Tibial nerve (tissue), 4 donors: ENCODE results near the gene NDC1.

ENCODE experiments used
- CTCF ChIP-seq, 5 experiments: fragments of 200-600 bp in 3 of 5; fragments of 450-650 bp in 2 of 5; sonication (generic) in 3 of 5; IDR thresholded peaks; one replicate each; pipeline ENCODE4 v1.5.1; 2016 to 2019; ENCODE audit warnings: antibody characterized with exemption in 5 of 5, mild to moderate bottlenecking in 3 of 5, moderate library complexity in 2 of 5
- EP300 ChIP-seq, 2 donors: sonication (generic); formaldehyde crosslinking; IDR thresholded peaks; one replicate each; pipeline ENCODE4 v1.6.1; 2017; ENCODE audit warnings: antibody characterized with exemption in 2 of 2, mild to moderate bottlenecking in 1 of 2
- POLR2A ChIP-seq, 2 donors: fragments of 450-650 bp; IDR thresholded peaks; one replicate each; pipeline ENCODE4 v1.6.1; 2017; ENCODE audit warnings: antibody characterized with exemption in 2 of 2, mild to moderate bottlenecking in 2 of 2, moderate library complexity in 2 of 2

GRCh38 chr1:53740621-53741105 lies 97.4 kb downstream of the NDC1 start:
- TF ChIP-seq CTCF (IDR thresholded peaks at IDR 0.05) = no peak
- no peak for TF ChIP-seq POLR2A (IDR thresholded peaks at IDR 0.05)
- no peak for TF ChIP-seq EP300 (IDR thresholded peaks at IDR 0.05)
